ENCODE measurements around the gene XBP1.

DNA sequence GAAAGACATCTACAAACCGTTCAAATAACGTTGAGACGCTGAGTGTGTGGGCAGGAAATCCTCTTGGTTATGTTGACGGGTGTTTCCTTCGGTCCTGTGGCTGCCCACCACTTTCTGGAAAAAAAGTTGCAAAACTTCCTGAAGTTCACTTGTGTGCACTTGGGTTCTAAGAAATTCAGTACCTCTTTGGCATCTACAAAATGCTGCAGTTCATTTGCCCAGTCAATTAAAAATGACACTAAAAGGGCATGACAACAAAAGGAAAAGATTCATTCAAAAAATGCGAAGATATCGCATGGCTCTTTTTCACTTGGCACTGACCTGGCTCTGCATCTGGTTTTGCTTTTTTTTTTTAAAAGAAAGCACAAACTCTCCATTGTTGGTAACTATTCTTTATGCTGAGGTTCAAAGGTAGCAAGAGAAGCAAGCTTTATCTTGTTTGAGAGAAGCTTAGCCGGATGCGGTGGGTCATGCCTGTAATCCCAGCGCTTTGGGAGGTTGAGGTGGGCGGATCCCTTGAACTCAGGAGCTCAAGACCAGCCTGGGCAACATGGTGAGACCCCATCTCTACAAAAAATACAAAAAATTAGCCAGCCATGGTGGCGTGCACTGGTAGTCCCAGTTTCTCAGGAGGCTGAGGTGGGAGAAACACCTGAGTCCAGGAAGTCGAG lies 10.6 kb upstream of the XBP1 start:
- TF ChIP-seq, protein P1, sequence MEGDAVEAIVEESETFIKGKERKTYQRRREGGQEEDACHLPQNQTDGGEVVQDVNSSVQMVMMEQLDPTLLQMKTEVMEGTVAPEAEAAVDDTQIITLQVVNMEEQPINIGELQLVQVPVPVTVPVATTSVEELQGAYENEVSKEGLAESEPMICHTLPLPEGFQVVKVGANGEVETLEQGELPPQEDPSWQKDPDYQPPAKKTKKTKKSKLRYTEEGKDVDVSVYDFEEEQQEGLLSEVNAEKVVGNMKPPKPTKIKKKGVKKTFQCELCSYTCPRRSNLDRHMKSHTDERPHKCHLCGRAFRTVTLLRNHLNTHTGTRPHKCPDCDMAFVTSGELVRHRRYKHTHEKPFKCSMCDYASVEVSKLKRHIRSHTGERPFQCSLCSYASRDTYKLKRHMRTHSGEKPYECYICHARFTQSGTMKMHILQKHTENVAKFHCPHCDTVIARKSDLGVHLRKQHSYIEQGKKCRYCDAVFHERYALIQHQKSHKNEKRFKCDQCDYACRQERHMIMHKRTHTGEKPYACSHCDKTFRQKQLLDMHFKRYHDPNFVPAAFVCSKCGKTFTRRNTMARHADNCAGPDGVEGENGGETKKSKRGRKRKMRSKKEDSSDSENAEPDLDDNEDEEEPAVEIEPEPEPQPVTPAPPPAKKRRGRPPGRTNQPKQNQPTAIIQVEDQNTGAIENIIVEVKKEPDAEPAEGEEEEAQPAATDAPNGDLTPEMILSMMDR (IDR thresholded peaks at IDR 0.05), result no peak
- TF ChIP-seq ZFX (IDR thresholded peaks at IDR 0.05; ENCODE audit: borderline replicate concordance), result no peak

Measured in 22Rv1 (cell line).